ENCODE results near the gene ZBTB21. TPM values are rescaled to one million over a fixed set of nuclear protein-coding genes. Genes with fewer than 3 reads are reported as not detected.

Gene ZBTB21
- total RNA-seq, 6 donors from 2014 or later: 12.4 to 28.3 (median 16.7) TPM

DNA sequence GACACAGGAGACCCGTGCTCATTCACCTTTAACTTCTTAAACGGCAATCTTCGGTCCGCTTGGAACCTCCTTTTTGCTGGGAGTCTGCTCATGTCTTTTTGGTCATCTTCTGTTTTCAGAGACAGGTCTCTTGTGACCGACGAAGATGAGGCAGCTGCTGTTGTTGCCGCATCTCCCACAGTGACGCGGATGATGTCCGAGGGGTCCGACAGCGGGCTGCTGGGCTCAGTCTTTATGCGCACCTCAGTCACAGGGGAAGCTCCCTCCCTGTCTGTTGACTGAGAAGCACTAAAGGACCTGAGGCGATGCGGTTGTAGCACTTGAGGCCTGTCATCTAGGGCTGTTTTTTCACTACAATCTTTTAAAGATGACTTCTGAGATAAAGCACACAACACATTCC, 17.6 kb downstream of the ZBTB21 start:
- no peak overlapping the region for H3K27ac ChIP-seq
- no peaks in the 10 kb centered on the region for H3K4me1 ChIP-seq
- no peak overlapping the region for H3K4me3 ChIP-seq
- no peaks in the 10 kb centered on the region for H3K27me3 ChIP-seq
- no peaks in the 10 kb centered on the region for H3K9me3 ChIP-seq
- peaks cover 0 to 44% (median 30%) of the 10 kb centered on the region in 4 donors for H3K36me3 ChIP-seq
- TF ChIP-seq POLR2AphosphoS5 (IDR thresholded peaks at IDR 0.05): no peak
- no peak for TF ChIP-seq POLR2A (IDR thresholded peaks at IDR 0.05)
- TF ChIP-seq, protein P1, sequence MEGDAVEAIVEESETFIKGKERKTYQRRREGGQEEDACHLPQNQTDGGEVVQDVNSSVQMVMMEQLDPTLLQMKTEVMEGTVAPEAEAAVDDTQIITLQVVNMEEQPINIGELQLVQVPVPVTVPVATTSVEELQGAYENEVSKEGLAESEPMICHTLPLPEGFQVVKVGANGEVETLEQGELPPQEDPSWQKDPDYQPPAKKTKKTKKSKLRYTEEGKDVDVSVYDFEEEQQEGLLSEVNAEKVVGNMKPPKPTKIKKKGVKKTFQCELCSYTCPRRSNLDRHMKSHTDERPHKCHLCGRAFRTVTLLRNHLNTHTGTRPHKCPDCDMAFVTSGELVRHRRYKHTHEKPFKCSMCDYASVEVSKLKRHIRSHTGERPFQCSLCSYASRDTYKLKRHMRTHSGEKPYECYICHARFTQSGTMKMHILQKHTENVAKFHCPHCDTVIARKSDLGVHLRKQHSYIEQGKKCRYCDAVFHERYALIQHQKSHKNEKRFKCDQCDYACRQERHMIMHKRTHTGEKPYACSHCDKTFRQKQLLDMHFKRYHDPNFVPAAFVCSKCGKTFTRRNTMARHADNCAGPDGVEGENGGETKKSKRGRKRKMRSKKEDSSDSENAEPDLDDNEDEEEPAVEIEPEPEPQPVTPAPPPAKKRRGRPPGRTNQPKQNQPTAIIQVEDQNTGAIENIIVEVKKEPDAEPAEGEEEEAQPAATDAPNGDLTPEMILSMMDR (IDR thresholded peaks at IDR 0.05): no peak
- TF ChIP-seq EP300 (IDR thresholded peaks at IDR 0.05): no peak
- DNase-seq: no peak
- 97 to 98% methylated on average over 15 of the region's 15 CpGs for WGBS, 2 donors
- no peak for ATAC-seq (ENCODE audit: low FRiP score in 2 of 2)

DNA sequence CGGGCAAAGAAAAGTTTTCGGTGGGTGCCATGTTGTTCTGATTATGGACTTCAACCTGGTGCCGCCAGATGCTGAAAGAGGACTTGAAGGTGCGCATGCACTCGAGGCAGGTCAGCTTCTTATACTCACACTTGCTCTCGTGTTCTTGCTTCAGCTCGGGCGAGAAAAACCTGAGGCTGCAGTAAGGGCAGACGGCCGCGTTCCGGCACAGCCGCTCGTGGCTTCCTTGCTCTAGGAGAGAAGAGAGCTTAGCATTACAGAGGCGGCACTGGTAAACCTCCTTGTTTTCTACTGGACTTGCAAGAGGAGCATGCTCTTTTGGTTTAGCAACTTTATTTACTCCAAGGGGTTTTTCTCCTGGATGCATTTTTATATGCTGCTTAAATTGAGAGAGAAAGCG, 18.5 kb downstream of the ZBTB21 start:
- WGBS, 2 donors: 97 to 98% methylated on average over 16 of the region's 16 CpGs
- Histone ChIP-seq H3K27me3 (no peaks in the 10 kb centered on the region), H3K27ac (no peak overlapping the region), H3K36me3 (peaks cover 0 to 44% (median 30%) of the 10 kb centered on the region in 4 donors), H3K9me3 (no peaks in the 10 kb centered on the region), H3K4me1 (no peaks in the 10 kb centered on the region), H3K4me3 (no peak overlapping the region)
- ATAC-seq (ENCODE audit: low FRiP score in 2 of 2) (no peak), DNase-seq (peak in 1 of 2 donors; percentile 71)
- TF ChIP-seq POLR2AphosphoS5 (IDR thresholded peaks at IDR 0.05) (no peak), EP300 (IDR thresholded peaks at IDR 0.05) (no peak), POLR2A (IDR thresholded peaks at IDR 0.05) (no peak)
- TF ChIP-seq, protein P1 (IDR thresholded peaks at IDR 0.05): no peak

- no peaks in the 10 kb centered on the region for H3K27me3 ChIP-seq
- H3K4me1 ChIP-seq: no peaks in the 10 kb centered on the region
- DNase-seq: no peak
- WGBS, 2 donors: 91 to 94% methylated on average over 2 of the region's 2 CpGs
- no peak overlapping the region for H3K4me3 ChIP-seq
- TF ChIP-seq POLR2A (IDR thresholded peaks at IDR 0.05) (no peak), EP300 (IDR thresholded peaks at IDR 0.05) (no peak), POLR2AphosphoS5 (IDR thresholded peaks at IDR 0.05) (no peak)
- TF ChIP-seq, protein P1 (IDR thresholded peaks at IDR 0.05): no peak
- no peaks in the 10 kb centered on the region for H3K9me3 ChIP-seq
- ATAC-seq (ENCODE audit: low FRiP score in 2 of 2): no peak
- H3K27ac ChIP-seq: no peak overlapping the region
- peaks cover 0 to 35% (median 28%) of the 10 kb centered on the region in 4 donors for H3K36me3 ChIP-seq
These were observed 20.5 kb downstream of the ZBTB21 start for GRCh38 chr21:41989698-41990097.

GRCh38 chr21:41987310-41987709, 22.9 kb downstream of the ZBTB21 start:
- TF ChIP-seq POLR2AphosphoS5 (IDR thresholded peaks at IDR 0.05) (no peak), EP300 (IDR thresholded peaks at IDR 0.05) (no peak), POLR2A (IDR thresholded peaks at IDR 0.05) (no peak)
- TF ChIP-seq, protein P1 (IDR thresholded peaks at IDR 0.05): no peak
- ATAC-seq (ENCODE audit: low FRiP score in 2 of 2) (no peak), DNase-seq (no peak)
- H3K36me3 ChIP-seq: peaks cover 0 to 17% (median 15%) of the 10 kb centered on the region in 4 donors
- no peak overlapping the region for H3K27ac ChIP-seq
- H3K4me1 ChIP-seq: no peaks in the 10 kb centered on the region
- no peaks in the 10 kb centered on the region for H3K27me3 ChIP-seq
- 93 to 94% methylated on average over 3 of the region's 3 CpGs for WGBS, 2 donors
- no peaks in the 10 kb centered on the region for H3K9me3 ChIP-seq
- no peak overlapping the region for H3K4me3 ChIP-seq

- TF ChIP-seq, protein P1 (IDR thresholded peaks at IDR 0.05): no peak
- TF ChIP-seq POLR2AphosphoS5 (IDR thresholded peaks at IDR 0.05): no peak
- no peak for TF ChIP-seq POLR2A (IDR thresholded peaks at IDR 0.05)
- TF ChIP-seq EP300 (IDR thresholded peaks at IDR 0.05): no peak
- Histone ChIP-seq H3K4me3 (no peak overlapping the region), H3K4me1 (no peaks in the 10 kb centered on the region), H3K27ac (no peak overlapping the region), H3K36me3 (peaks cover 0 to 4% (median 1%) of the 10 kb centered on the region in 4 donors), H3K27me3 (no peaks in the 10 kb centered on the region), H3K9me3 (no peaks in the 10 kb centered on the region)
- WGBS, 2 donors: 80 to 84% methylated on average over 6 of the region's 6 CpGs
- DNase-seq (no peak), ATAC-seq (ENCODE audit: low FRiP score in 2 of 2) (no peak)
These were observed 24.3 kb downstream of the ZBTB21 start for GRCh38 chr21:41985662-41986416.

Data from upper lobe of left lung (tissue), 6 donors.